ENCODE data around the gene NDRG3.

GRCh38 chr20:36620917-36621316 lies 125.0 kb downstream of the NDRG3 start:
- TF ChIP-seq, protein P1, sequence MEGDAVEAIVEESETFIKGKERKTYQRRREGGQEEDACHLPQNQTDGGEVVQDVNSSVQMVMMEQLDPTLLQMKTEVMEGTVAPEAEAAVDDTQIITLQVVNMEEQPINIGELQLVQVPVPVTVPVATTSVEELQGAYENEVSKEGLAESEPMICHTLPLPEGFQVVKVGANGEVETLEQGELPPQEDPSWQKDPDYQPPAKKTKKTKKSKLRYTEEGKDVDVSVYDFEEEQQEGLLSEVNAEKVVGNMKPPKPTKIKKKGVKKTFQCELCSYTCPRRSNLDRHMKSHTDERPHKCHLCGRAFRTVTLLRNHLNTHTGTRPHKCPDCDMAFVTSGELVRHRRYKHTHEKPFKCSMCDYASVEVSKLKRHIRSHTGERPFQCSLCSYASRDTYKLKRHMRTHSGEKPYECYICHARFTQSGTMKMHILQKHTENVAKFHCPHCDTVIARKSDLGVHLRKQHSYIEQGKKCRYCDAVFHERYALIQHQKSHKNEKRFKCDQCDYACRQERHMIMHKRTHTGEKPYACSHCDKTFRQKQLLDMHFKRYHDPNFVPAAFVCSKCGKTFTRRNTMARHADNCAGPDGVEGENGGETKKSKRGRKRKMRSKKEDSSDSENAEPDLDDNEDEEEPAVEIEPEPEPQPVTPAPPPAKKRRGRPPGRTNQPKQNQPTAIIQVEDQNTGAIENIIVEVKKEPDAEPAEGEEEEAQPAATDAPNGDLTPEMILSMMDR (IDR thresholded peaks at IDR 0.05): no peak
- no peak for TF ChIP-seq POLR2A (IDR thresholded peaks at IDR 0.05)
